Smooth muscle cell (in vitro differentiated cells): Measurements from ENCODE around the gene SLBP. TPM values are rescaled to one million over a fixed set of nuclear protein-coding genes. Genes with fewer than 3 reads are reported as not detected.

ENCODE experiments used
- DNase-seq: peaks from one replicate; lab custom pipeline; 2025; ENCODE audit not compliant: unreplicated experiment; lab: John Stamatoyannopoulos, UW
- H2AFZ ChIP-seq: fragments of 200-600 bp; sonication (generic); 2 replicates; pipeline ENCODE4 v1.6.0; 2016; ENCODE audit warnings: antibody characterized with exemption, low read depth, mild to moderate bottlenecking
- H3F3A ChIP-seq: fragments of 200-600 bp; sonication (generic); 2 replicates; pipeline ENCODE4 v1.6.0; 2017; ENCODE audit warnings: antibody characterized with exemption, low read depth
- H3K27ac ChIP-seq: fragments of 200-600 bp; sonication (generic); 2 replicates; pipeline ENCODE4 v1.5.1; 2016; ENCODE audit warnings: low read depth, mild to moderate bottlenecking
- H3K27me3 ChIP-seq: fragments of 200-600 bp; sonication (generic); 2 replicates; pipeline ENCODE4 v1.6.1; 2016; ENCODE audit warnings: low read depth, mild to moderate bottlenecking
- H3K36me3 ChIP-seq: fragments of 200-600 bp; sonication (generic); 2 replicates; pipeline ENCODE4 v1.5.1; 2016; ENCODE audit warnings: low read depth
- H3K4me1 ChIP-seq: fragments of 200-600 bp; sonication (generic); 2 replicates; pipeline ENCODE4 v1.5.1; 2016; ENCODE audit warnings: low read depth
- H3K4me2 ChIP-seq: fragments of 200-600 bp; sonication (generic); 2 replicates; pipeline ENCODE4 v1.6.0; 2016; ENCODE audit warnings: mild to moderate bottlenecking
- H3K4me3 ChIP-seq: fragments of 200-600 bp; sonication (generic); 2 replicates; pipeline ENCODE4 v1.5.1; 2016; ENCODE audit warnings: mild to moderate bottlenecking
- H3K79me2 ChIP-seq: fragments of 200-600 bp; sonication (generic); 2 replicates; pipeline ENCODE4 v1.6.0; 2016; ENCODE audit warnings: low read depth, mild to moderate bottlenecking
- H3K9ac ChIP-seq: fragments of 200-600 bp; sonication (generic); 2 replicates; pipeline ENCODE4 v1.6.0; 2016; ENCODE audit warnings: low read depth
- H3K9me3 ChIP-seq: fragments of 200-600 bp; sonication (generic); replicated peaks from 2 replicates; pipeline ENCODE4 v1.5.1; 2016; ENCODE audit warnings: low read depth
- H4K20me1 ChIP-seq: fragments of 200-600 bp; sonication (generic); 2 replicates; pipeline ENCODE4 v1.6.0; 2016; ENCODE audit warnings: low read depth
- CTCF ChIP-seq: fragments of 200-600 bp; sonication (generic); IDR thresholded peaks from 2 replicates; pipeline ENCODE4 v1.5.1; 2017; ENCODE audit warnings: borderline replicate concordance, mild to moderate bottlenecking, antibody characterized with exemption; ENCODE audit not compliant: insufficient read depth, poor library complexity, severe bottlenecking
- WGBS: methylation state at CpG from one replicate; pipeline ENCODE4 v1.1.7; 2016; ENCODE audit warnings: low lambda C conversion rate; 5-methylcytosine and 5-hydroxymethylcytosine counted together
- polyA plus RNA-seq: library from polyadenylated mRNA; unstranded; fragments of >200 nt; fragmentation: Nextera tagmentation; extraction: Ambion mirVana; gene quantifications from 2 replicates; pipeline ENCODE4 v1.2.1, GENCODE V29; 2016
- total RNA-seq: library from RNA; depleted of rRNA; stranded (reverse); fragments of >200 nt; gene quantifications from 2 replicates; pipeline ENCODE4 v1.2.3, GENCODE V29; 2014

Gene SLBP
- total and polyA plus RNA-seq, 2 experiments from 2014 or later: 55.4 to 63.9 TPM

GRCh38 chr4:1659104-1660043 lies 52.7 kb downstream of the SLBP start:
- Histone ChIP-seq H3F3A (no peaks in the 10 kb centered on the region), H2AFZ (no peak overlapping the region), H3K79me2 (no peaks in the 10 kb centered on the region), H3K36me3 (no peaks in the 10 kb centered on the region), H3K4me1 (no peaks in the 10 kb centered on the region), H3K27ac (no peak overlapping the region), H3K4me3 (no peak overlapping the region), H3K9me3 (no peaks in the 10 kb centered on the region), H3K4me2 (no peak overlapping the region), H3K9ac (no peak overlapping the region), H4K20me1 (no peaks in the 10 kb centered on the region), H3K27me3 (no peaks in the 10 kb centered on the region)
- TF ChIP-seq CTCF: no peak
- WGBS: 92% methylated on average over 39 of the region's 39 CpGs
- DNase-seq: no peak

GRCh38 chr4:1658581-1658980 lies 53.5 kb downstream of the SLBP start:
- Histone ChIP-seq H4K20me1 (no peaks in the 10 kb centered on the region), H3K4me1 (no peaks in the 10 kb centered on the region)

GRCh38 chr4:1658146-1658545 lies 54.0 kb downstream of the SLBP start:
- no peak overlapping the region for H2AFZ ChIP-seq
- H3K9ac ChIP-seq: no peak overlapping the region
- no peak for DNase-seq
- no peak overlapping the region for H3K4me3 ChIP-seq
- H3K9me3 ChIP-seq: no peaks in the 10 kb centered on the region
- H3K79me2 ChIP-seq: no peaks in the 10 kb centered on the region
- H3F3A ChIP-seq: no peaks in the 10 kb centered on the region
- 91% methylated on average over 12 of the region's 12 CpGs for WGBS
- H3K27ac ChIP-seq: no peak overlapping the region
- H3K4me2 ChIP-seq: no peak overlapping the region
- H3K4me1 ChIP-seq: no peaks in the 10 kb centered on the region
- H3K36me3 ChIP-seq: no peaks in the 10 kb centered on the region
- H4K20me1 ChIP-seq: no peaks in the 10 kb centered on the region
- no peaks in the 10 kb centered on the region for H3K27me3 ChIP-seq
- no peak for TF ChIP-seq CTCF

More at GRCh38 chr4:1658581-1658980, 53.5 kb downstream of the SLBP start:
- no peaks in the 10 kb centered on the region for H3K27me3 ChIP-seq
- H3K4me3 ChIP-seq: no peak overlapping the region
- no peak overlapping the region for H3K27ac ChIP-seq
- no peaks in the 10 kb centered on the region for H3K36me3 ChIP-seq
- H3F3A ChIP-seq: no peaks in the 10 kb centered on the region
- H3K9me3 ChIP-seq: no peaks in the 10 kb centered on the region
- TF ChIP-seq CTCF: no peak
- DNase-seq: no peak
- no peak overlapping the region for H3K9ac ChIP-seq
- H3K4me2 ChIP-seq: no peak overlapping the region
- H3K79me2 ChIP-seq: no peaks in the 10 kb centered on the region
- H2AFZ ChIP-seq: no peak overlapping the region
- WGBS: 93% methylated on average over 12 of the region's 12 CpGs

GRCh38 chr4:1656986-1657385 lies 55.1 kb downstream of the SLBP start:
- no peak overlapping the region for H2AFZ ChIP-seq
- H3K4me2 ChIP-seq: no peak overlapping the region
- TF ChIP-seq CTCF: no peak
- no peaks in the 10 kb centered on the region for H3K4me1 ChIP-seq
- H3K27ac ChIP-seq: no peak overlapping the region
- 97% methylated on average over 16 of the region's 19 CpGs for WGBS
- no peaks in the 10 kb centered on the region for H3K36me3 ChIP-seq
- no peaks in the 10 kb centered on the region for H3K27me3 ChIP-seq
- no peak overlapping the region for H3K9ac ChIP-seq
- H4K20me1 ChIP-seq: no peaks in the 10 kb centered on the region
- H3K9me3 ChIP-seq: no peaks in the 10 kb centered on the region
- H3K4me3 ChIP-seq: no peak overlapping the region
- no peaks in the 10 kb centered on the region for H3F3A ChIP-seq
- no peaks in the 10 kb centered on the region for H3K79me2 ChIP-seq
- DNase-seq: no peak
